Measurements from ENCODE around the gene PLD2. TPM values are rescaled to one million over a fixed set of nuclear protein-coding genes. Genes with fewer than 3 reads are reported as not detected.

Gene PLD2
- 25.6 and 32.3 TPM in 2 replicates for total RNA-seq

- DNase-seq (ENCODE audit: low read depth, low spot score) = no peak
These were observed at the start of gene PLD2 for GRCh38 chr17:4806777-4807604. Gene PLD2 (plus strand): TSS chr17:4807152. CDS start chr17:4807773, 621 bp downstream.

- no peak for DNase-seq (ENCODE audit: low read depth, low spot score)
These were observed 47.1 kb upstream of the PLD2 start for GRCh38 chr17:4759776-4760236.

GRCh38 chr17:4764595-4764994 lies 42.4 kb upstream of the PLD2 start:
- DNase-seq (ENCODE audit: low read depth, low spot score) = no peak

- no peak for DNase-seq (ENCODE audit: low read depth, low spot score)
These were observed 40.8 kb upstream of the PLD2 start for GRCh38 chr17:4766201-4766600.

GRCh38 chr17:4766723-4767122 lies 40.2 kb upstream of the PLD2 start:
- DNase-seq (ENCODE audit: low read depth, low spot score) = no peak

GRCh38 chr17:4768298-4768697 lies 38.7 kb upstream of the PLD2 start:
- DNase-seq (ENCODE audit: low read depth, low spot score) = no peak

GRCh38 chr17:4769628-4770027 lies 37.3 kb upstream of the PLD2 start:
- DNase-seq (ENCODE audit: low read depth, low spot score) = no peak

- DNase-seq (ENCODE audit: low read depth, low spot score) = no peak
These were observed 35.3 kb upstream of the PLD2 start, which contains the start of gene TM4SF5 for GRCh38 chr17:4771519-4772234. Gene TM4SF5 (plus strand): TSS chr17:4771886. CDS start chr17:4771923, 37 bp downstream.

GRCh38 chr17:4772235-4772613 lies 34.7 kb upstream of the PLD2 start:
- DNase-seq (ENCODE audit: low read depth, low spot score) = no peak

GRCh38 chr17:4777969-4778760 lies 28.8 kb upstream of the PLD2 start:
- DNase-seq (ENCODE audit: low read depth, low spot score) = no peak

GRCh38 chr17:4780325-4780955 lies 26.5 kb upstream of the PLD2 start:
- DNase-seq (ENCODE audit: low read depth, low spot score) = no peak

GRCh38 chr17:4782652-4783051 lies 24.3 kb upstream of the PLD2 start:
- no peak for DNase-seq (ENCODE audit: low read depth, low spot score)

- no peak for DNase-seq (ENCODE audit: low read depth, low spot score)
These were observed 21.4 kb upstream of the PLD2 start for GRCh38 chr17:4785311-4786105.

- DNase-seq (ENCODE audit: low read depth, low spot score) = no peak
These were observed 20.8 kb upstream of the PLD2 start, which contains the start of gene VMO1 for GRCh38 chr17:4786106-4786511. Gene VMO1 (minus strand): TSS chr17:4786364. CDS start chr17:4786352, 12 bp downstream.

GRCh38 chr17:4786516-4786915 lies 20.4 kb upstream of the PLD2 start:
- DNase-seq (ENCODE audit: low read depth, low spot score) = no peak

- DNase-seq (ENCODE audit: low read depth, low spot score) = no peak
These were observed 18.7 kb upstream of the PLD2 start for GRCh38 chr17:4788159-4788806.

GRCh38 chr17:4788807-4789700 lies 17.9 kb upstream of the PLD2 start, which contains the start of gene GLTPD2:
Gene GLTPD2 (plus strand): TSS chr17:4788964. CDS start chr17:4789012, 48 bp downstream.
- DNase-seq (ENCODE audit: low read depth, low spot score) = no peak

- no peak for DNase-seq (ENCODE audit: low read depth, low spot score)
These were observed 17.3 kb upstream of the PLD2 start for GRCh38 chr17:4789701-4789950.

Measured in pulmonary artery endothelial cell (primary cell).